Measurements from ENCODE around the gene NF1.
A peak's percentile ranks its signal among the peaks of the same experiment; 100 is the strongest.

DNA sequence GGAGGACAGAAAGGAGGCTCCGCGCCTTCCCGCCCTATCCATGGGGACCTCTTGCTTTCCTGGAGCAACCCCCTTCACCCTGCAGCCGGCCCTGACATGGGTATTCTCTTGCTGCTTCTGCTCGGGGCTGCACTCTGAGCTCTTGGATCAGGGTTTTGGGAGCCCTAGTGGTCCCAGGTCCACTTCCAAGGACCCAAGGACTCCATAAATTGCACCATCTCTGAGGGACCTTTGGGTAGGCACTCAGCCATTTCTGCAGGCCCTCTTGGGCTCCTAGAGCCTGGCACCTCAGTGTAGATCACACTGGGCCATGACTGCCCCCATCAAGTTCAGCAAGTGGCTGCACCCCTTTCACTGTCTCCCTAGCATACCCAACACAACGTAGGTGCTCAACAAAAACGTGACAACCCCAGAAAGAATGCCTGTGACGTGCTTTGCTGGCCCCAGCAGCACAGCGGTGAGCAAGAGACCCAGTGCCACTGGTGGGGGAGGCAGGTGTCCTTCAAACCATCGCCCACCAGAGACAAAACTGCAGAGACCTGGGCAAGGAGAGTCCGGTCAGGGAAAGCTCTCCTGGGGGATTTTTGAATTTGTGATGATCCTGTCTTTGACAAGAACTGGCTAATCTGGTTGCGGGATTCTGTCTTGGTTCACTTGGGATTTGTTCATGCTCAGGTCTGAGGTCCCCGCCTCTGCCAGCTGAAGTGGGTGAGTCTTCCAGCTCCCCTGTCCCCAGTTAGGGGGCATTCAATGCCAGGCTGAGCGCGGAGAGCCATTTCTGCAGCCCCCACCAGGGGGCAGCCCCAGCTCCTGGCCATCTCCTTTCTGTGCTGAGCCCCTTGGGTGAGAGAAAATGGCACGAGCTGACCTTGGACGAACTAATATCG is 294.2 kb downstream of the NF1 start:
- TF ChIP-seq, protein P1, sequence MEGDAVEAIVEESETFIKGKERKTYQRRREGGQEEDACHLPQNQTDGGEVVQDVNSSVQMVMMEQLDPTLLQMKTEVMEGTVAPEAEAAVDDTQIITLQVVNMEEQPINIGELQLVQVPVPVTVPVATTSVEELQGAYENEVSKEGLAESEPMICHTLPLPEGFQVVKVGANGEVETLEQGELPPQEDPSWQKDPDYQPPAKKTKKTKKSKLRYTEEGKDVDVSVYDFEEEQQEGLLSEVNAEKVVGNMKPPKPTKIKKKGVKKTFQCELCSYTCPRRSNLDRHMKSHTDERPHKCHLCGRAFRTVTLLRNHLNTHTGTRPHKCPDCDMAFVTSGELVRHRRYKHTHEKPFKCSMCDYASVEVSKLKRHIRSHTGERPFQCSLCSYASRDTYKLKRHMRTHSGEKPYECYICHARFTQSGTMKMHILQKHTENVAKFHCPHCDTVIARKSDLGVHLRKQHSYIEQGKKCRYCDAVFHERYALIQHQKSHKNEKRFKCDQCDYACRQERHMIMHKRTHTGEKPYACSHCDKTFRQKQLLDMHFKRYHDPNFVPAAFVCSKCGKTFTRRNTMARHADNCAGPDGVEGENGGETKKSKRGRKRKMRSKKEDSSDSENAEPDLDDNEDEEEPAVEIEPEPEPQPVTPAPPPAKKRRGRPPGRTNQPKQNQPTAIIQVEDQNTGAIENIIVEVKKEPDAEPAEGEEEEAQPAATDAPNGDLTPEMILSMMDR (IDR thresholded peaks at IDR 0.05) = peak in 5 of 6 experiments; percentile 19 to 55 (median 43)
- TF ChIP-seq POLR2A (IDR thresholded peaks at IDR 0.05) = no peak

Measured in Peyer's patch (tissue), 4 donors.